KOPT-K1 (cell line): Measurements from ENCODE around the gene ARHGAP18.

Experiments used
- H3K27ac ChIP-seq: fragments of 200-600 bp; sonication (generic); 2 replicates; pipeline ENCODE4 v1.5.1; 2016; ENCODE audit warnings: antibody characterized with exemption, mild to moderate bottlenecking, low read depth, low read length; ENCODE audit not compliant: poor library complexity, severe bottlenecking
- H3K36me3 ChIP-seq: fragments of 200-600 bp; sonication (generic); 2 replicates; pipeline ENCODE4 v1.5.1; 2017; ENCODE audit warnings: antibody characterized with exemption, mild to moderate bottlenecking, low read length, moderate library complexity; ENCODE audit not compliant: insufficient read depth
- H3K9me3 ChIP-seq: fragments of 200-600 bp; sonication (generic); 2 replicates; pipeline ENCODE4 v1.5.1; 2017; ENCODE audit warnings: antibody characterized with exemption, low read length, mild to moderate bottlenecking; ENCODE audit not compliant: insufficient read depth, poor library complexity, severe bottlenecking

ARHGAP18 gene

DNA sequence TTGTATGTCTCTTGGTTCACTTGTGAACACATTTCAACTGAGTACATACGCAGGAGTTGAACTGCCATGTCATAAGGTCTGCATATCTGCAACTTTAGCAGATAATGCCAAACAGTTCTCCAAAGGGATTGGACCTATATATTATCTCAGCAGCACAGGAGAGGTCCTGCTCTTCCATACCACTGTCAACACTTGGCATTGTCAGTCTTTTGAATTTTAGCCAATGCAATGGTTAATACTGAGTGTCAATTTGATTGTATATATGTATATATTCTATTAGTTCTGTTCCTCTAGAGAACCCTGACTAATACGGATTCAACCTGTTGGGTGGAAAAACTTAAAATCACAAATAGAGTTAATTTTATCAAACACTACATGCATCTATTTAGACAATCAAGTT, 26.1 kb upstream of the ARHGAP18 start:
- H3K27ac ChIP-seq: no peak overlapping the region
- H3K9me3 ChIP-seq: no peaks in the 10 kb centered on the region
- H3K36me3 ChIP-seq: no peaks in the 10 kb centered on the region

DNA sequence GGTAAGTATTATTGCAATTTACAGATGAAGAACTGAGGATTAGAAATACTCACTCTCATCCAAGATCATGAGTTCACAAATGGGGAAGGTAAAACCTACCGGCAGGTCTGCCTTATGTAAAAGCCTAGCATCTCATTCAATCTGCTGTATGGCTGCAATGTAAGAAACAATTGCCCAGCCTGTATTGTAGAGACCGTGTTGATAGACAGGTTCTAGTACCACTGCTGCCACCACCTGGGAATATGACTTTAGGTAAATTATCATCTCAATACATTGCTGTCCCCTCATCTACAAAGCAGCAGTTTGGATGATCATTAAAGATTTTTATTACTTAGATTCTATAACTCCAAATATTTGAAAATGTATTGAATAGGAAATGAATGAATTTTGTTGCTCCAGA, 23.3 kb upstream of the ARHGAP18 start:
- no peak overlapping the region for H3K27ac ChIP-seq
- no peaks in the 10 kb centered on the region for H3K36me3 ChIP-seq
- H3K9me3 ChIP-seq: no peaks in the 10 kb centered on the region

DNA sequence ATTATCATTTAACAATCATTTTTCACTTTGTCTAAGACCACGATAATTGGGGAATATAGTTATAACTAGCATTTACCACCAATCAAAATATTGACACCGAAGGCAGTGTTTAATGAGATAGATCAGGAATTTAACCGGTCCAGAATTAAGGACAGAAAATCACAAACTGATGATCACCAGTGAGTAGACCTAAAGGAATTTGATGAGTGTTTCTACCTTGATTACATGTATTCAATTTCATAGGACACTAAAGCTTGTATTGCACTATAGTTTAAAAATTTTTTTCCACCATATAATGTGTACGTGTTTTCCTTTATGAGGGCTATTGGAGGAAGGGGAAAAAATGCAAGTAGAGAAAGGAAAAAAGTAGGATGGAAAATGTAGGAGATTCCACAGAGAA, 22.6 kb upstream of the ARHGAP18 start:
- H3K36me3 ChIP-seq: no peaks in the 10 kb centered on the region
- no peaks in the 10 kb centered on the region for H3K9me3 ChIP-seq
- no peak overlapping the region for H3K27ac ChIP-seq

DNA sequence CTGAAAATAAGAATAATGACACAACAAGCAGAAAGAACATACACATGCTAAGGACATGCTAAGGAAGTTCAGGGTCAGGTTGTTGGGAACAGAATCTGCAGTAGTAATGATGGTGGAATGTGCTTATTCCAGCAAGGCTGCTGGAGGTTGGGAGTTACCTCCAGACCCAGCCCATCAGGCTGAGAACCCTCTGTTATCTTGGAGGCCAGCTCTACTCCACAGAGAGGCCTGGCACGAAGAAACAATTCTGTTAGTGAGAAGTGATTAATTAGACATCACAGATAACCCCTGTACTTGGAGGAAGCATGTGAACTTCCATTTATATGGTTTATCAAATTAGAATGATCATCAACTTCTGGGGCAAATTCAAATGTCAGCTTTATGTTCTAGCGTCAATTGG, 22.1 kb upstream of the ARHGAP18 start:
- no peak overlapping the region for H3K27ac ChIP-seq
- no peaks in the 10 kb centered on the region for H3K36me3 ChIP-seq
- H3K9me3 ChIP-seq: no peaks in the 10 kb centered on the region

GRCh38 chr6:129731428-129731827, 21.5 kb upstream of the ARHGAP18 start:
- H3K9me3 ChIP-seq: no peaks in the 10 kb centered on the region
- no peaks in the 10 kb centered on the region for H3K36me3 ChIP-seq
- H3K27ac ChIP-seq: no peak overlapping the region

- Histone ChIP-seq H3K9me3 (no peaks in the 10 kb centered on the region), H3K27ac (no peak overlapping the region), H3K36me3 (no peaks in the 10 kb centered on the region)
Observed at GRCh38 chr6:129730477-129731165, 20.6 kb upstream of the ARHGAP18 start.

DNA sequence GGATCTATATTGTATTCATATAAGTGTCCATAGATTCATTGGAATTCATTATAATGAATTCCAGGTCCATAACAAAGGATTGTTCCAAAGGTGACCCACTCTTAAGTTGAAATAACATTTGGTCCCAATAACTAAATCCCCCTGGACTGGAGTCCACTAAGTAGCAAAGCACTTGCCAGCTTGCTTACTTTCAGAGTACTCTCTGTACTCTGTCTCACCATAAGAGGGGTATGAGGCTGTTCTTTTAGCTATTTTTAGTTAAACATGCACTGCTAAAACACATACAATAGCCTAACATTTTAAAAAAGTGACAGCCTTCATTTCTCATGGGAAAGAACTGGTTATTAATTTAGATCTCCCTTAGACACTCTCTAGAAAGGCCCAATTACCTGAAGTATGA, 16.7 kb upstream of the ARHGAP18 start:
- Histone ChIP-seq H3K36me3 (no peaks in the 10 kb centered on the region), H3K9me3 (no peaks in the 10 kb centered on the region), H3K27ac (no peak overlapping the region)

DNA sequence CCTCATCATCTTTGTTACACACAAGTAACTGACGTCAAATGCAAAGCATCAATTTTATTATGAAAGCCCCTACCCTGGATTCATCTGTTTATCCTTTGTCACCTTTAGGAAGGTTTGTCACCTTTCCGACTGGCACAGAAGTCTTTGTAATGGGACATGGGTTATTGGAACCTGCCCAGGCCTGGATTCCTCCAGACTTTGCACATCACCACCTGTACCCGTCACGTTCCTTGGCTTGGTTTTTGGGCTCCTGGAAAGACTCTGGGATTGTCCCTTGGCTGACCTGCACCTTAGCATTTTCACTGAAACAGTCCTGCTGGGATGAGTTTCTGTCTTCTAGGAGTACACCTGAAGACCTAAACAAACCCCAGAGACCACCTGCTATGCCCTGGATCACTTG, 15.4 kb upstream of the ARHGAP18 start:
- H3K9me3 ChIP-seq: no peaks in the 10 kb centered on the region
- H3K36me3 ChIP-seq: no peaks in the 10 kb centered on the region
- no peak overlapping the region for H3K27ac ChIP-seq

- H3K9me3 ChIP-seq: no peaks in the 10 kb centered on the region
- no peak overlapping the region for H3K27ac ChIP-seq
- H3K36me3 ChIP-seq: no peaks in the 10 kb centered on the region
Observed at GRCh38 chr6:129719692-129720091, 9.7 kb upstream of the ARHGAP18 start.

DNA sequence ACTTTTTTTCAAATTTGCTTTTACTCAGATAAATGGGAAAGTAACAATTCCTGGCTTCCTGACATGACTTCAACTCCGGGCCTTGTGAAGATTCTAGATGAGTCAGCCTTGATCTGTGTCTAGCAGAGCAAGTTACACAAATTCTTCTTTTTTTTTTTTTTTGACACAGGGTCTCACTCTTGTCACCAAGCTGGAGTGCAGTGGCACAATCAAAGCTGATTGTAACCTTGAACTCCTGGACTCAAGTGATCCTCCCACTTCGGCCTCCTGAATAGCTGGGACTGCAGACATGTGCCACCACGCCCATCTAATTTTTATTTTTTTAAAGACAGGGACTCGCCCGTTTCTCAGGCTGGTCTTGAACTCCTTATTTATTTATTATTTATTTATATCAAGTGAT, 7.3 kb upstream of the ARHGAP18 start:
- Histone ChIP-seq H3K27ac (no peak overlapping the region), H3K9me3 (no peaks in the 10 kb centered on the region), H3K36me3 (no peaks in the 10 kb centered on the region)

GRCh38 chr6:129713806-129714333, 3.9 kb upstream of the ARHGAP18 start:
- Histone ChIP-seq H3K27ac (no peak overlapping the region), H3K9me3 (no peaks in the 10 kb centered on the region), H3K36me3 (no peaks in the 10 kb centered on the region)

- Histone ChIP-seq H3K9me3 (no peaks in the 10 kb centered on the region), H3K27ac (no peak overlapping the region), H3K36me3 (no peaks in the 10 kb centered on the region)
Observed at GRCh38 chr6:129711271-129711631, 1.3 kb upstream of the ARHGAP18 start.

DNA sequence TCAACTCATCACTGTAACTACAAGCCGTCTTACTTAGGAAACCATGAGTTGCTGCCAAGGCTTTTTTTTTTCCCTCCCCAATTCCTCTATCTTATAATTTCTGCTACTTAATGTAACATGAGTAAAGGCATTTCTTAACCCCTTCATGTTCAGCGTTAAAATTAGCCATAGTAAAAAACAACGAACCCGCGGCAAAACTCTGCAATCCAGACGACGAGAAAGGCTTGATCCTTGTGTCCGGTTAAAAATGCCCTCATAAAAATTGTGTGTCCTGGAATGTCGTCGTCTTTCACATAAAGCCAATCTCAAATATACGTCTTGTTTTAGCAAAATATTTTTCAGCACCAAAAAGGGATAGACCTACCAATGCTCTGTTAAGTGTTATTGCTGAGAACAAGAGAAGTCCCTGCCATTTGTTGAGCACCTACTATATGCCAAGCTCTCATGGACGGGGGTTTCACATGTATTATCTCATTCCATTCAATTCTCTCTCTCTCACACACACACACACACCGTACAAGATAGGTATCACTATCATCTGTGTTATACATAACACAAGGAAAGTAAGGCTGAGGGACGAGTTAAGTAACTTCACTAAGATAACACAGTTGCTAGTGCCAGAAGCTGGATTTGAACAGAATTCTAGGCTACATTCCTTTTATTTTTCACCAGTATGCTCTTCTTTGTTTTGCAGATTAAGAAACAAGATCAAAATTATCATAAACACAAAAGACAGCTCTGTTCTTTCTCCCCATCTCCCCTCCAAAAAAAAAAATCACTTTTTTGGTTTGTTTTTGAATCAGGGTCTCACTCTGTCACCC, 683 bp upstream of the ARHGAP18 start:
- Histone ChIP-seq H3K27ac (peak overlapping the region; percentile 57), H3K36me3 (no peaks in the 10 kb centered on the region)

DNA sequence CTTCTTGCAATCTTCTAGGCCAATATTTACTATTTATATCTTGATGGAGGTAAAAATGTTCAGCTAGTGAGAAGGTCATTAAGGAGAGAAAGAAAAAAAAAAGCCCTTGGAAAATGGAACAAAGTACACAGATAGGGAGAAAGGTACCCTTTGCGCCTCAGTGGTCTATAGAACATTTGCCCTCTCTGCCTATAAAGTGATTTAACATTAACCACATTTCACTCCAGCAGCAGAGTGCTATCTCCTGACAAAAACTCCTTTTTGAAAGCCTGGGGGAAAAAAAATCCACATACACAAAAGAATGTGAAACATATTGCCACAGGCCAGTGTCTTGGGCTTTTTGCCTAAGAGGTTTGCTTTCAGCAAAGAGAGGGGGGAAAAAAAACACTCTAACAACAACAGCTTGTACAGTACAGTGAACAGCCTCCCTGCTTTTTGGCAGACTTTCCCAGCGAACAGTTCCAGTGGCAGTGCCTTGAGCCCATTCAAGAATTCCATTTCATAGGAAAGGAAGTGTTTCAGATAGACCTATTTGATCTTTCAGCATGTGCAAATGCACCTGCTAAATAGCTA, 695 bp downstream of the ARHGAP18 start:
- Histone ChIP-seq H3K27ac (peak overlapping the region; percentile 57), H3K36me3 (no peaks in the 10 kb centered on the region), H3K9me3 (no peaks in the 10 kb centered on the region)

More for the DNA sequence above, 683 bp upstream of the ARHGAP18 start:
- no peaks in the 10 kb centered on the region for H3K9me3 ChIP-seq

GRCh38 chr6:129708496-129709195, 1.3 kb downstream of the ARHGAP18 start:
- Histone ChIP-seq H3K36me3 (no peaks in the 10 kb centered on the region), H3K9me3 (no peaks in the 10 kb centered on the region), H3K27ac (no peak overlapping the region)
